Activated naive CD4-positive, alpha-beta T cell treated with anti-CD3 and anti-CD28 coated beads, Interleukin-2, amount 10 ng/mL, durations not matched to agents 7 days and 5 days (primary cell): ENCODE measurements around the gene ADAT1.

Source experiments
- CTCF ChIA-PET: fragments of 350-600 bp; sonication (Branson Sonifier 250); formaldehyde crosslinking; loops from one replicate; lab custom pipeline; 2021; ENCODE audit warnings: antibody characterized with exemption; lab: Charles Lee
- DNase-seq: peaks from one replicate; pipeline ENCODE4 v3.0.0-alpha.2; 2020
- H3K27ac Mint-ChIP-seq: one replicate; pipeline ENCODE4 v1.8.0; 2021; ENCODE audit warnings: mild to moderate bottlenecking, moderate library complexity, mixed read lengths
- H3K27me3 Mint-ChIP-seq: one replicate; pipeline ENCODE4 v1.8.0; 2021; ENCODE audit warnings: mild to moderate bottlenecking, mixed read lengths
- H3K36me3 Mint-ChIP-seq: one replicate; pipeline ENCODE4 v1.8.0; 2021; ENCODE audit warnings: mixed read lengths
- H3K4me1 Mint-ChIP-seq: one replicate; pipeline ENCODE4 v1.8.0; 2021; ENCODE audit warnings: mixed read lengths
- H3K4me3 Mint-ChIP-seq: one replicate; pipeline ENCODE4 v1.8.0; 2021; ENCODE audit warnings: mild to moderate bottlenecking, moderate library complexity, mixed read lengths
- H3K9me3 Mint-ChIP-seq: one replicate; pipeline ENCODE4 v1.8.0; 2021; ENCODE audit warnings: mixed read lengths

Gene ADAT1, protein sequence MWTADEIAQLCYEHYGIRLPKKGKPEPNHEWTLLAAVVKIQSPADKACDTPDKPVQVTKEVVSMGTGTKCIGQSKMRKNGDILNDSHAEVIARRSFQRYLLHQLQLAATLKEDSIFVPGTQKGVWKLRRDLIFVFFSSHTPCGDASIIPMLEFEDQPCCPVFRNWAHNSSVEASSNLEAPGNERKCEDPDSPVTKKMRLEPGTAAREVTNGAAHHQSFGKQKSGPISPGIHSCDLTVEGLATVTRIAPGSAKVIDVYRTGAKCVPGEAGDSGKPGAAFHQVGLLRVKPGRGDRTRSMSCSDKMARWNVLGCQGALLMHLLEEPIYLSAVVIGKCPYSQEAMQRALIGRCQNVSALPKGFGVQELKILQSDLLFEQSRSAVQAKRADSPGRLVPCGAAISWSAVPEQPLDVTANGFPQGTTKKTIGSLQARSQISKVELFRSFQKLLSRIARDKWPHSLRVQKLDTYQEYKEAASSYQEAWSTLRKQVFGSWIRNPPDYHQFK

DNA sequence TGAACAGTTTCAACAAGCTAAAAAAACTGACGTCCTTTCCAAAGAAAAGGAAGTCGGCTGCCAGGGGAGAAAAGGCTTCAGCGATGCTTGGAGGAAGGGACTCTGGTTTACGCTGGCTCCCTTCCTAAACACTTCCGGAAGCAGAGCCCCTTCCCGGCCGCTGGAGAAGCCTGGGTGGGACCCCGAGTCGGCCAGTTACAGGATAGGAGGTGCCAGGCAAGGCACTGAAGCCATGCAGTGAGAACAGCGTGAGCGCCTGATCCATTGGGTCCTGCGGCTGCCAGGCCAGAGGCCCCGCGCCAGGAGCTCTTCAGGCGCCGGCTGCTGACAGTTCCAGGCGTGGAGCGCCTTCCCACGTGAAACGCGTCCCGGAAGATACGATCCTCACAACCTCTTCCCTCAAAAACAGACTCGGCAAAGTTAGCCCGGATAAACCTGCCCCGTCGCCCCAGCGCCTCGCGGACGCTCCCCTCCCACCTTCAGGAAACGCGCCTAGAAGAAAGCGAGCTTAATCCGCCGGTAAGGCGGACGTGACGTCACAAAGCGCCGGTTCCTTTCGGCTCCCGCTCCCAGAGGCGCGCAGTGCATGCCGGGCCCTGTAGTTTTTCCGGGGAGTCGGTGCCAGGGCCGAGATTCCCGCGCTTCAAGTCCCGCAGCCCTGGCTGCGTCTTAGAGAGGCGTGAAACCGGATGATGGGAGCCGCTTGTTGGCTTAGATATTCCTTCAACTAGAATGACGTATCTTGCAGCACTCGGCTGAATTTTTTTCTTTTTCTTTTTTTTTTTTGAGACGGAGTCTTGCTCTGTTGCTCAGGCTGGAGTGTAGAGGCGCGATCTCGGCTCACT lies at the start of gene ADAT1:
Gene ADAT1, minus strand, starts transcription at position 521 of the 845 bp plus-strand sequence. CDS start 2,482 bp downstream, outside the sequence.
- Mint-ChIP-seq H3K9me3 (no peaks in the 10 kb centered on the region), H3K27me3 (no peaks in the 10 kb centered on the region), H3K4me3 (peak within 1 kb of the TSS; percentile 92), H3K36me3 (peaks cover 48% of the 10 kb centered on the region), H3K27ac (peak within 1 kb of the TSS; percentile 95), H3K4me1 (peaks cover 51% of the 10 kb centered on the region)
- DNase-seq, result peak; percentile 99
- CTCF ChIA-PET, result interaction anchor here (0.9 to 3.6 kb wide), 4 partner anchors 9 to 151 kb away, joined by 3 to 13 read pairs (median 8); partner anchors contain the start of genes KARS1 and TERF2IP

DNA sequence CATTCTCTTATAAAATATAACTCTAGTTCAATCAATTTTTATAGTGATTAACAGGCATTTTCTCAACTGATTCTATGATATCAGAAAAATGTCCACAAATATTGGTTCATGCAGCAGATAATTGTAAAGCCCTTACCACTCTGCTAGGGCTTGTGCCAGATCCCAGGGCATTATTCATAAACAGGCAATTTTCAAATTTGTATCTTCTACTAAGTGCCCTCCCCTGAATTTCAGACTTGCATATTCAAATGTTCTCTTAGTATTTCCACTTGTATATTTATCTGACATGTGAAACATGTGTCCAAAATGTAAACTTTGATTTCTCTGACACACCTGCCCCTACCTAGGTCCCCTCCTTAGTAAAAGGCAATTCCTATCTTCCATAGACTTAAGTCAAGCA lies 44.4 kb upstream of the ADAT1 start:
- Mint-ChIP-seq H3K4me1 (no peaks in the 10 kb centered on the region), H3K9me3 (no peaks in the 10 kb centered on the region), H3K4me3 (no peak overlapping the region), H3K36me3 (peaks cover 2% of the 10 kb centered on the region), H3K27ac (no peak overlapping the region), H3K27me3 (no peaks in the 10 kb centered on the region)
- no peak for DNase-seq
- CTCF ChIA-PET, result no interaction called here

DNA sequence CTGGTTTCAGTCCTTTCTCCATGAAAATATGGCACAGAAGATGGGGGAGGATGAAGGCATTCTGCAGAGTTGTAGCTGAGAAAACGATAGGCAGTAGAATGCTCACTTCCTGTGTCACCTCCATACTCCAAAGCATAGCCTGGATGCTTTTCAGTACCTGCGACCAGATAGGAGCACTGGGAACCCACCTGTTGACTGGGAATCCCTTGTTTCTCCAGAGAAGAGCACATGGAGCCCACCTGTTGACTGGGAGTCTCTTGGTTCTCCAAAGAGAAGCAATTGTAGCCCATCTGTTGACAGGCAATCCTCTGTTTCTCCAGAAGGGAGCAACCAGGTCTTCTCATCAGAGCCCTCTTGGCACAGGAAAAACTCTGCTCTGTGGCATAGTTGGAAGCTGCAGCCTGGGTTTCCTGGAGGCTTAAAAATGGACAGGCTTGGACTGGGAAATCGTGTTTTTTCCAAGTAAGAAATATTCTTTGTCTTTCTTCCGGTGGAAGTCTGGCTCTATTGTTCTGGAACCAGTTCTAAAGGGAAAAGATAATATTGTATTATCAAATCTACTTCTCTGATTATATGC lies 37.7 kb upstream of the ADAT1 start:
- CTCF ChIA-PET, result no interaction called here
- Mint-ChIP-seq H3K9me3 (no peaks in the 10 kb centered on the region), H3K4me1 (no peaks in the 10 kb centered on the region), H3K27ac (no peak overlapping the region), H3K4me3 (no peak overlapping the region), H3K27me3 (no peaks in the 10 kb centered on the region), H3K36me3 (peaks cover 42% of the 10 kb centered on the region)
- DNase-seq, result no peak

DNA sequence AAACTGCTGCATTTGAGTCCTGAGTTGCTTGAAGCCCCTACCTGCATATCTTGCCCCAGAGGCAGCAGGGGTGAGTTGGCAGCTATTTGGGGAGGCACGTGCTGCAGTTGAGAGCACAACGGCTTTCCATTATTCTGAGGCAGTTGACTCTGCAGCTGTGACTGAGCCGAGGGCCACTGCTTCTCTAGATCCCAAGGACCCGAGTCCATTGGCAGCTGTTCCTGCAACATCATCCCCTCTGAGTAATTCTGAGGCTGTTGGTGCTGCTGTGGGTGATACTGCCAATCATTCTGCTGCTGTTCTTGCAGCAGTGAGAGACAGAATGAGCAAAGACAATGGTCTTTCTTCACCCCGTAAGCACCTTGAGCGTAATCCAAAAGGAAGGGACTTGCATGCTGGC lies 37.2 kb upstream of the ADAT1 start:
- no peak overlapping the region for H3K27ac Mint-ChIP-seq
- peaks cover 42% of the 10 kb centered on the region for H3K36me3 Mint-ChIP-seq
- CTCF ChIA-PET, result no interaction called here
- no peak for DNase-seq
- no peaks in the 10 kb centered on the region for H3K27me3 Mint-ChIP-seq
- no peak overlapping the region for H3K4me3 Mint-ChIP-seq
- H3K4me1 Mint-ChIP-seq, result no peaks in the 10 kb centered on the region
- H3K9me3 Mint-ChIP-seq, result no peaks in the 10 kb centered on the region

DNA sequence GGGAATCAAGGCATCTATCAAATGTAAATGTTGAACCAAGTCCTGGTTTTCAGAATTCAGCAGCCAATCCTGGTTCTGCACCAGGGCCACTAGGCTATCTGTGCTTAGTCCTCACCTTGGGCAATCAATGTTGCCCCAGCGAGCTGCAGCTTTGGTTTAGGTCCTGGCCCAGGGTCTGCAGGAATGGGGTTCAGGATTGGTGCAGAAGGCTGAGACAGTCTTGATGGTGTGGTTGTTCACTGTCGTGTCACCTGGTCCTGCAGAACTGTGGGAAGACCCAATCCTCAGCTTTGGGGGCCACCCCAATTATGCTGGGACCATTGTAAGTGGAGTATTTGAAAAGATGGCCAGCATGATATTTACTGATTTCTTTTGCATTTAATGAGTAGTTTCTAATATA lies 35.1 kb upstream of the ADAT1 start:
- no peak for DNase-seq
- CTCF ChIA-PET, result no interaction called here
- Mint-ChIP-seq H3K4me3 (no peak overlapping the region), H3K27me3 (no peaks in the 10 kb centered on the region), H3K27ac (no peak overlapping the region), H3K4me1 (peaks cover 12% of the 10 kb centered on the region), H3K9me3 (no peaks in the 10 kb centered on the region), H3K36me3 (peaks cover 56% of the 10 kb centered on the region)

DNA sequence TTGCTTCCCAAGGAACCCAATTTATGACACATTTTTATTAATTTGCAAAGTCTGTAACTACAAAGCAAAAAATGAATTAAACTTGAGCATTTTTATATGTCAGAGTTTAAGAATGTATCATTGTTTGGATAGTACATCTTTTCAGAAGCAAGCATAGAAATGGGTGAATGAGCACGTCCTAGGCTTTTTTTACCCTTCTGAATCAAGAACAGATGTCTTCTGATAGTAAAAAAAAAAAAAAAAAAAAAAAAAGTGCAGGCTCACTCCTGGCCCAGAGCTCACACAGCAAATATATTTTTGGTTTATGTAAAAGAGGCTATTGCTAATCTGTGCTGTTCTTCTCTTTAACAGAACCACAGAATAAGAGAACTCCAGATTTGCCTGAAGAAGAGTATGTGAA lies 30.8 kb upstream of the ADAT1 start:
- Mint-ChIP-seq H3K36me3 (peaks cover 66% of the 10 kb centered on the region), H3K4me1 (peaks cover 44% of the 10 kb centered on the region), H3K4me3 (no peak overlapping the region), H3K27me3 (no peaks in the 10 kb centered on the region), H3K9me3 (no peaks in the 10 kb centered on the region), H3K27ac (no peak overlapping the region)
- no peak for DNase-seq
- CTCF ChIA-PET, result no interaction called here

DNA sequence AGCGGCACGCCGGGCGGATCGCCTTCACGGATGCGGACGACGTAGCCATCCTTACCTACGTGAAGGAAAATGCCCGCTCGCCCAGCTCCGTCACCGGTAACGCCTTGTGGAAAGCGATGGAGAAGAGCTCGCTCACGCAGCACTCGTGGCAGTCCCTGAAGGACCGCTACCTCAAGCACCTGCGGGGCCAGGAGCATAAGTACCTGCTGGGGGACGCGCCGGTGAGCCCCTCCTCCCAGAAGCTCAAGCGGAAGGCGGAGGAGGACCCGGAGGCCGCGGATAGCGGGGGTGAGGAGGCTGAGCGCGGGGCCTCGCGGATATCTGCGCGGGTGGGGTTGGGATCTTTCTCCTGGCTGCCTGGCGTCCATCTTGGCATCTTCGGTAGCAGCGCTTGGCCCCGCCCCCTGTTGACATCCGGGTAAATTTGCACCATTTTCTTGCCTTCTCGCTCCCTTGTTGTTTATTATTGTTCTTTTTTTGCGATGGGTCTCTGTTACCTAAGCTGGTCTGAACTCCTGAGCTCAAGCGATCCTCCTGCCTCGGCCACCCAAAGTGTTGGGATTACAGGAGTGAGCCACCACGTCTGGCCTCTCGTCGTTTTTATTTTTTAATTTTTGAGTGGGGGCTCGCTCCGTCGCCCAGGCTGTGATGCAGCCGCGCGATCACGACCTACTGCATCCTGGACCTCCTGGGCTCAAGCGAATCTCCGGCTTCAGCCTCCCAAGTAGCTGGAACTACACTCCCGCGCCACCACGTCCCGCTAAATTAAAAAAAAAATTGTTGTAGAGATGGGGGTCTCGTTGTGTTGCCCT lies 25.4 kb upstream of the ADAT1 start:
- H3K27me3 Mint-ChIP-seq, result no peaks in the 10 kb centered on the region

DNA sequence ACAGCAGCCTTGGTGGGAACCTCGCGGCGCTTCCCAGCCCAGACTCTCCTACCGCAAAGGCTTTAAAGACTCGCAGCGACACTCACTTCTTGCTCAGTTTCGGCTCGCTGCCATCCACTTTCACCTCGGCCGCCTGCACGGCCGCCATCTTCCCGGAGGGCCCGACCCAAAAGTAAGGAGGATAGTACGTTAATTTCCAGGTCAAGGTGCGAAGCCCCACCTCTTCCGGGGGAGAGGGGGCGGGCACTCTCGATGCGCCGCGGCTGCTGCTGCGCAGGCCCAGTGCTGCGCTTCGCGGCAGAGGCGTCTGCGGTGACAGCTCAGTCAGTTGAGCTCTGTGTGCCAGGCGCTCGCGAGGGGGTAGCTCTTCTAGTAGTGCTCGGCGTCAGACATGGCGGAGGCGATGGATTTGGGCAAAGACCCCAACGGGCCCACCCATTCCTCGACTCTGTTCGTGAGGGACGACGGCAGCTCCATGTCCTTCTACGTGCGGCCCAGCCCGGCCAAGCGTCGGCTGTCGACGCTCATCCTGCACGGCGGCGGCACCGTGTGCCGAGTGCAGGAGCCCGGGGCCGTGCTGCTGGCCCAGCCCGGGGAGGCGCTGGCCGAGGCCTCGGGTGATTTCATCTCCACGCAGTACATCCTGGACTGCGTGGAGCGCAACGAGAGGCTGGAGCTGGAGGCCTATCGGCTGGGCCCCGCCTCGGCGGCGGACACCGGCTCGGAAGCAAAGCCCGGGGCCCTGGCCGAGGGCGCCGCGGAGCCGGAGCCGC lies 24.6 kb upstream of the ADAT1 start, which contains the start of the genes KARS1 and TERF2IP:
Gene KARS1, minus strand, starts transcription at position 174 of the 773 bp plus-strand sequence. Its CDS starts 26 bp downstream, at position 148.
Gene TERF2IP, plus strand, starts transcription at position 282 of the 773 bp plus-strand sequence. Its CDS starts 110 bp downstream, at position 392.
- Mint-ChIP-seq H3K9me3 (no peaks in the 10 kb centered on the region), H3K36me3 (peaks cover 54% of the 10 kb centered on the region), H3K4me3 (peak within 1 kb of the TSS; percentile 99), H3K27ac (peak within 1 kb of the TSS; percentile 100), H3K27me3 (no peaks in the 10 kb centered on the region), H3K4me1 (peaks cover 67% of the 10 kb centered on the region)
- CTCF ChIA-PET, result interaction anchor here (0.9 to 2.0 kb wide), 4 partner anchors 15 to 184 kb away, joined by 3 to 13 read pairs (median 3); partner anchors contain the start of genes ADAT1 and TMEM170A
- DNase-seq, result peak; percentile 96

More for the DNA sequence above, 25.4 kb upstream of the ADAT1 start:
- Mint-ChIP-seq H3K9me3 (no peaks in the 10 kb centered on the region), H3K4me1 (peaks cover 70% of the 10 kb centered on the region), H3K36me3 (peaks cover 52% of the 10 kb centered on the region), H3K27ac (peak overlapping the region; percentile 100), H3K4me3 (peak overlapping the region; percentile 99)
- CTCF ChIA-PET, result interaction anchor here (0.9 to 2.0 kb wide), 4 partner anchors 16 to 184 kb away, joined by 3 to 13 read pairs (median 4); partner anchors contain the start of genes ADAT1 and TMEM170A
- peak; percentile 93 for DNase-seq

DNA sequence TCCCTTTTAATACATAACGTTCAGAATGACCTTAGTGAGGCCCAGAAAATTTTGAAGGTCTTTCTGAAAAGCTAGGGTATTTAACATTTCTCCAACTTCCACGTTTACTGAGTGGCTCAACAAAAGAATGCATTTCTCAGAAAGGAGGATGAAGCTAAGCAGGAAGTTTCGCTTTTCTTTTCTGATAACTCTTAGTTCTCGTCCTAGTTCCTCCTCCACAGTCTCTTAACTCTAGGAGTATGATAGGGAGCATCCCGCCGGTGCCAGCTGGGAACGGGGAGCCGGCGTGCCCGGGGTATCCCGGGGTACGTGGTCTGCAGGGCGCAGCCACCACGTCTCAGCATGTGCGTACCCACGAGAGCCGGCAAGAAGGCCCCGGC lies 24.0 kb upstream of the ADAT1 start:
- H3K4me1 Mint-ChIP-seq, result peaks cover 66% of the 10 kb centered on the region
- peaks cover 51% of the 10 kb centered on the region for H3K36me3 Mint-ChIP-seq

DNA sequence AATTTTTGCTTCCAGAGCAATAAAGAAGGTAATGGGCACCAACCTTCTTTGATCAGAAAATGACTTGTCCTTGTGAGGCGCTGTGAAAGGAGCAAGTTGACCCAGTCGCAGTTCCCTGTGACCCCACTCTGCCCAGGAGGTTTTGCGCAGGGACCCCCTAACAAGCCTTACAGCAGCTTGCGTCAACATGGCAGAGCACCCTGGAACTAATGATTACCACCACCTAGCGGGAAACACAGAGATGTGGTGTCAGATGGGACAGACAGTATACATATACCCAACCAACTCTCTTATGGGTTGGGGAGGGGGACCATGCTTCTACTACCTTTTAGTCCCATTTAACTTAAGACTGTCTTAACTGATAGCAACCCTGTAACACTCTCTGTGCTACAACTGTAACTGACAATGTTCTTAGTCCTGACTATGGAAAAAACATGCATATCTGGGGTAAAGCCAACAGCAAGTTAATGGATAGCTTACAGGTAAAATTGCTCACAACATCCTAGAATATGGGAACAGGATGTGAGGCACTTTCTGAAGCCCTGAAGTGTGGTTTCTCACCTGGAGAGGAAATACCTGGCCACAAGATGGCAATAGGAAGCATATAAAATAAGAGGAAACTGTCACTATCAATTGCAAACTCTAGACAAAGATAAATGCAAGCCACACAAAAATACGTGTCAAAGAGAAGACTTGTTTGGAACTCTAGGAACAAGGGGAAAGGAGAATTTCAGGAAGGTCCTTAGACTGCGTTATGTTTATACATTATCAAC lies 21.3 kb upstream of the ADAT1 start:
- Mint-ChIP-seq H3K4me1 (peaks cover 51% of the 10 kb centered on the region), H3K4me3 (peak overlapping the region; percentile 61), H3K36me3 (peaks cover 55% of the 10 kb centered on the region), H3K27me3 (no peaks in the 10 kb centered on the region), H3K27ac (peak overlapping the region; percentile 76), H3K9me3 (no peaks in the 10 kb centered on the region)
- DNase-seq, result no peak
- CTCF ChIA-PET, result interaction anchor here (1.3 kb wide), 2 partner anchors 23 to 211 kb away, joined by 3 read pairs; no protein-coding TSS in a partner anchor

More for the DNA sequence above, 24.0 kb upstream of the ADAT1 start:
- peak overlapping the region; percentile 100 for H3K27ac Mint-ChIP-seq
- no peaks in the 10 kb centered on the region for H3K9me3 Mint-ChIP-seq
- H3K27me3 Mint-ChIP-seq, result no peaks in the 10 kb centered on the region
- CTCF ChIA-PET, result interaction anchor here (1.3 to 2.0 kb wide), 2 partner anchors 19 to 25 kb away, joined by 3 to 13 read pairs; partner anchors contain the start of gene ADAT1
- H3K4me3 Mint-ChIP-seq, result peak overlapping the region; percentile 99
- DNase-seq, result no peak

DNA sequence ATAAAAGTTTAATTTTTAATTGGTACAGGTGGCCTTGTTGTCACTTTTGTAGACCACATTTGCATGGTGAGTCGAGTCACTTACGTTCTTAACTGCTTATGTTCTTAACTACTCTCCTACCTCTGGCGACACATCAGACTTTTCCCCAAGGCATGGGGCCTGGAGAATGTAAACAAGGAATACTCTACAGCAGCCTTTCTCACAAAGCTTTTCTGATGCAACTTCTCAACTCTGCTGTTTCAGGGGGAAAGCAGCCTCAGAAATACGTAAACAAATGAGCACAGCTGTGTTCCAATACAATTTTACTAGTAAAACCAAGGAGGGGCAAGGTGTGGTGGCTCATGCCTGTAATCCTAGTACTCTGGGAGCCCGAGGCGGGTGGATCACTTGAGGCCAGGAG lies 17.5 kb upstream of the ADAT1 start:
- DNase-seq, result no peak
- H3K4me1 Mint-ChIP-seq, result peaks cover 44% of the 10 kb centered on the region
- no peaks in the 10 kb centered on the region for H3K27me3 Mint-ChIP-seq
- H3K4me3 Mint-ChIP-seq, result no peak overlapping the region
- H3K9me3 Mint-ChIP-seq, result no peaks in the 10 kb centered on the region
- H3K27ac Mint-ChIP-seq, result no peak overlapping the region
- CTCF ChIA-PET, result no interaction called here
- H3K36me3 Mint-ChIP-seq, result peaks cover 63% of the 10 kb centered on the region

DNA sequence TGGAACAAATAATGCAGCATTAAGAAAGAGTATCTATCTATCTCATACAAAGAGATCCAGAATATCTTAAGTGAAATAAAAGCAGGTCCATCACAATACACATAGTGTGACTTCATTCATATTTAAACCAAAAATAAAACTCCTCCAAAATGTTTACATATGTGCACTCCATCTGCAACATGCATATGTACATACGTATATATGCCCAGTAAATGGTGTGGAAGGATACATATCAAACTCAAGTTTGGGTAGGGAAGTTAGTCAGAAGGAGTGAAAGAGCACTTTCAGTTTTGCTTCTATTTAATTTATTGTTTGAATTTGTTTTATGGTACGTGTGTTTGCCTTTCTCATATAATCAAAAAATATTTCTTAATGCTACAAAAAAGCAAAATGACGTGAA lies 12.0 kb upstream of the ADAT1 start:
- H3K4me1 Mint-ChIP-seq, result peaks cover 6% of the 10 kb centered on the region
- H3K36me3 Mint-ChIP-seq, result peaks cover 70% of the 10 kb centered on the region
- no peaks in the 10 kb centered on the region for H3K27me3 Mint-ChIP-seq
- CTCF ChIA-PET, result no interaction called here
- H3K27ac Mint-ChIP-seq, result no peak overlapping the region
- no peaks in the 10 kb centered on the region for H3K9me3 Mint-ChIP-seq
- no peak overlapping the region for H3K4me3 Mint-ChIP-seq
- no peak for DNase-seq
